CD4-positive, alpha-beta memory T cell (primary cell): ENCODE measurements around the gene NBPF1. TPM values are rescaled to one million over a fixed set of nuclear protein-coding genes. Genes with fewer than 3 reads are reported as not detected.
"Not testable (repeated sequence)": the region's sequence is repeated elsewhere in the genome, so short reads cannot be mapped to it uniquely, and the experiment has no call there.

Source experiments
- CTCF ChIA-PET: fragments of 350-600 bp; sonication (Branson Sonifier 250); formaldehyde crosslinking; loops from one replicate; lab custom pipeline; 2021; ENCODE audit warnings: inconsistent platforms; ENCODE audit not compliant: partially characterized antibody; lab: Charles Lee
- POLR2A ChIA-PET: fragments of 350-600 bp; sonication (Branson Sonifier 250); formaldehyde crosslinking; loops from one replicate; lab custom pipeline; 2021; ENCODE audit not compliant: partially characterized antibody; lab: Charles Lee
- DNase-seq, 5 donors: peaks; one replicate each; pipeline versions ENCODE4 v3.0.0 to v3.0.0-alpha.2; 2020 to 2022; ENCODE audit warnings: mixed read lengths in 1 of 5
- H3K27ac ChIP-seq: one replicate; pipeline ENCODE4 v1.7.0; 2013; ENCODE audit warnings: low read depth, low read length
- H3K27me3 ChIP-seq: 2 replicates; pipeline ENCODE4 v1.7.0; 2013; ENCODE audit warnings: mild to moderate bottlenecking, low read length, moderate library complexity; ENCODE audit not compliant: insufficient read depth
- H3K36me3 ChIP-seq: 2 replicates; pipeline ENCODE4 v1.7.0; 2013; ENCODE audit warnings: mild to moderate bottlenecking, low read length, moderate library complexity; ENCODE audit not compliant: insufficient read depth
- H3K4me1 ChIP-seq: 2 replicates; pipeline ENCODE4 v1.7.0; 2013; ENCODE audit warnings: mild to moderate bottlenecking, low read length, moderate library complexity; ENCODE audit not compliant: insufficient read depth
- H3K4me3 ChIP-seq, 2 donors: one replicate each; pipeline ENCODE4 v1.7.0; 2013; ENCODE audit warnings: low read length in 2 of 2, mild to moderate bottlenecking in 1 of 2
- H3K9me3 ChIP-seq, 2 donors: one replicate each; pipeline ENCODE4 v1.7.0; 2013; ENCODE audit warnings: low read length in 2 of 2, control low read depth in 1 of 2; ENCODE audit not compliant: control insufficient read depth in 1 of 2
- H3K27ac Mint-ChIP-seq, 7 donors: one replicate each; pipeline ENCODE4 v1.8.0; 2020 to 2021; ENCODE audit warnings: mixed read lengths in 7 of 7, mild to moderate bottlenecking in 6 of 7, inconsistent platforms in 3 of 7, moderate library complexity in 3 of 7
- H3K27me3 Mint-ChIP-seq, 2 donors: one replicate each; pipeline ENCODE4 v1.8.0; 2020 to 2021; ENCODE audit warnings: mixed read lengths in 2 of 2
- H3K36me3 Mint-ChIP-seq, 2 donors: one replicate each; pipeline ENCODE4 v1.8.0; 2020 to 2021; ENCODE audit warnings: mixed read lengths in 2 of 2, inconsistent platforms in 1 of 2, mild to moderate bottlenecking in 1 of 2
- H3K4me1 Mint-ChIP-seq, 4 donors: one replicate each; pipeline ENCODE4 v1.8.0; 2020 to 2021; ENCODE audit warnings: mixed read lengths in 4 of 4, mild to moderate bottlenecking in 1 of 4
- H3K4me3 Mint-ChIP-seq, 8 donors: one replicate each; pipeline ENCODE4 v1.8.0; 2020 to 2021; ENCODE audit warnings: mixed read lengths in 8 of 8, mild to moderate bottlenecking in 7 of 8, moderate library complexity in 6 of 8, inconsistent platforms in 3 of 8
- H3K9me3 Mint-ChIP-seq, 8 donors: one replicate each; pipeline ENCODE4 v1.8.0; 2020 to 2021; ENCODE audit warnings: mixed read lengths in 8 of 8, mild to moderate bottlenecking in 5 of 8, inconsistent platforms in 3 of 8, moderate library complexity in 1 of 8
- intact Hi-C: fragments of 100-400 bp; cut with micrococcal nuclease; formaldehyde crosslinking; loops from one replicate; pipeline ENCODE4 v1.15.1; 2023
- polyA plus RNA-seq, 2 donors: library from polyadenylated mRNA; unstranded; fragments of 300-500 nt; fragmentation: Illumina TruSeq; gene quantifications; one replicate each; pipeline ENCODE4 v1.2.3, GENCODE V29; 2021
- total RNA-seq, 2 experiments: library from RNA; stranded (reverse); gene quantifications; one replicate each; pipeline ENCODE4 v1.2.3, GENCODE V29; 2021

NBPF1 gene
- total and polyA plus RNA-seq, 4 experiments from 2014 or later: 4.1 to 17.0 (median 13.5) TPM

GRCh38 chr1:16648756-16649155 lies 35.4 kb upstream of the NBPF1 start:
- H3K4me1 Mint-ChIP-seq, H3K4me3 ChIP-seq, H3K27me3 Mint-ChIP-seq, H3K36me3 ChIP-seq, H3K9me3 Mint-ChIP-seq, H3K27ac ChIP-seq, H3K36me3 Mint-ChIP-seq, H3K27ac Mint-ChIP-seq, H3K9me3 ChIP-seq, intact Hi-C loops, H3K27me3 ChIP-seq, H3K4me3 Mint-ChIP-seq, POLR2A ChIA-PET, CTCF ChIA-PET, DNase-seq: not testable (repeated sequence)
- peaks cover 15% of the 10 kb centered on the region for H3K4me1 ChIP-seq

GRCh38 chr1:16648250-16648649 lies 34.9 kb upstream of the NBPF1 start:
- H3K4me1 Mint-ChIP-seq, H3K36me3 ChIP-seq, H3K27me3 ChIP-seq, DNase-seq, H3K27ac ChIP-seq, CTCF ChIA-PET, H3K36me3 Mint-ChIP-seq, H3K9me3 ChIP-seq, intact Hi-C loops, POLR2A ChIA-PET, H3K27me3 Mint-ChIP-seq, H3K4me3 ChIP-seq, H3K9me3 Mint-ChIP-seq, H3K27ac Mint-ChIP-seq: not testable (repeated sequence)
- peaks cover 20% of the 10 kb centered on the region for H3K4me1 ChIP-seq
- H3K4me3 Mint-ChIP-seq: peak overlapping the region in 3 of 8 donors; percentile 28 to 43 (median 30)

GRCh38 chr1:16647179-16648176 lies 34.1 kb upstream of the NBPF1 start:
- H3K4me3 ChIP-seq, intact Hi-C loops, H3K27me3 ChIP-seq, H3K36me3 Mint-ChIP-seq, CTCF ChIA-PET, H3K9me3 Mint-ChIP-seq, H3K4me1 Mint-ChIP-seq, H3K9me3 ChIP-seq, H3K36me3 ChIP-seq, POLR2A ChIA-PET, H3K27ac ChIP-seq, H3K27me3 Mint-ChIP-seq: not testable (repeated sequence)
- H3K4me3 Mint-ChIP-seq: peak overlapping the region; percentile 60 to 78 (median 76)
- H3K4me1 ChIP-seq: peaks cover 28% of the 10 kb centered on the region
- DNase-seq: peak in 4 of 5 donors; percentile 29 to 58 (median 46)
- H3K27ac Mint-ChIP-seq: peak overlapping the region in 2 of 7 donors; percentile 25 to 62

GRCh38 chr1:16646716-16647115 lies 33.4 kb upstream of the NBPF1 start:
- H3K27ac ChIP-seq, H3K36me3 ChIP-seq, H3K4me1 Mint-ChIP-seq, H3K4me3 ChIP-seq, DNase-seq, H3K27me3 Mint-ChIP-seq, intact Hi-C loops, H3K36me3 Mint-ChIP-seq, H3K9me3 ChIP-seq, CTCF ChIA-PET, H3K27me3 ChIP-seq, H3K4me3 Mint-ChIP-seq, H3K9me3 Mint-ChIP-seq: not testable (repeated sequence)
- peaks cover 36% of the 10 kb centered on the region for H3K4me1 ChIP-seq
- POLR2A ChIA-PET: interaction anchor here (2.0 kb wide), 1 partner anchor 34 kb away, joined by 6 read pairs; the partner anchor contains the start of gene NBPF1
- peak overlapping the region in 1 of 7 donors; percentile 75 for H3K27ac Mint-ChIP-seq

GRCh38 chr1:16646061-16646664 lies 32.8 kb upstream of the NBPF1 start:
- H3K9me3 Mint-ChIP-seq, H3K9me3 ChIP-seq, H3K27me3 Mint-ChIP-seq, H3K4me1 Mint-ChIP-seq, H3K36me3 Mint-ChIP-seq, CTCF ChIA-PET, H3K27ac ChIP-seq, H3K36me3 ChIP-seq, intact Hi-C loops, H3K4me3 ChIP-seq, H3K27me3 ChIP-seq: not testable (repeated sequence)
- H3K4me1 ChIP-seq: peaks cover 41% of the 10 kb centered on the region
- Mint-ChIP-seq H3K27ac (peak overlapping the region in 5 of 7 donors; percentile 18 to 75 (median 48)), H3K4me3 (peak overlapping the region in 4 of 8 donors; percentile 6 to 29 (median 20))
- DNase-seq: peak in 1 of 5 donors; percentile 33
- POLR2A ChIA-PET: interaction anchor here (1.7 to 2.0 kb wide), 2 partner anchors 33 to 133 kb away, joined by 6 read pairs; partner anchors contain the start of genes NBPF1 and RNU1-1

- intact Hi-C loops, H3K36me3 Mint-ChIP-seq, H3K36me3 ChIP-seq, H3K27ac Mint-ChIP-seq, H3K4me1 Mint-ChIP-seq, H3K4me3 Mint-ChIP-seq, H3K9me3 Mint-ChIP-seq, CTCF ChIA-PET, H3K9me3 ChIP-seq, H3K27me3 ChIP-seq, H3K27me3 Mint-ChIP-seq: not testable (repeated sequence)
- Histone ChIP-seq H3K27ac (peak overlapping the region; percentile 76), H3K4me3 (peak overlapping the region; percentile 96 to 99), H3K4me1 (peaks cover 45% of the 10 kb centered on the region)
- DNase-seq: peak in 2 of 5 donors; percentile 30 to 33
- POLR2A ChIA-PET: interaction anchor here (1.0 to 2.0 kb wide), 5 partner anchors 33 to 275 kb away, joined by 4 to 9 read pairs (median 6); partner anchors contain the start of genes NBPF1 and RNU1-1
Observed at GRCh38 chr1:16645271-16646060, 32.1 kb upstream of the NBPF1 start.
